Activated CD8-positive, alpha-beta memory T cell treated with anti-CD3 and anti-CD28 coated beads for 36 hours (primary cell): ENCODE data around the gene DIAPH2. TPM values are rescaled to one million over a fixed set of nuclear protein-coding genes. Genes with fewer than 3 reads are reported as not detected.

Source experiments
- total RNA-seq, 2 experiments: library from RNA; stranded (reverse); gene quantifications; one replicate each; pipeline ENCODE4 v1.2.3, GENCODE V29; 2021

Gene DIAPH2
- total RNA-seq, 2 experiments from 2014 or later: 6.1 to 6.6 TPM

Other genes with a start within 250 kb of the DIAPH2 start
- under 1 TPM; 0.42 to 0.48 TPM for gene RPA4, start 199.1 kb downstream of the DIAPH2 start, total RNA-seq